GM13976 (cell line): ENCODE results near the gene BCL10.

ENCODE experiments used
- DNase-seq: peaks from one replicate; pipeline ENCODE4 v3.0.0; 2012; ENCODE audit warnings: low spot score
- in situ Hi-C: fragments of 300-500 bp; cut with MboI; formaldehyde crosslinking; loops from one replicate; pipeline ENCODE4 v1.12.0; 2022; ENCODE audit warnings: low sequenced_read_pairs, mixed read lengths, inconsistent platforms; ENCODE audit not compliant: unreplicated experiment
- TF ChIP-seq, protein P1 (sequence below): IDR thresholded peaks from 2 replicates; pipeline ENCODE4 v1.5.1; 2012; ENCODE audit warnings: borderline replicate concordance, mild to moderate bottlenecking; ENCODE audit not compliant: insufficient read depth; ENCODE audit errors: extremely low read depth, missing control alignments, control extremely low read depth

BCL10 gene

DNA sequence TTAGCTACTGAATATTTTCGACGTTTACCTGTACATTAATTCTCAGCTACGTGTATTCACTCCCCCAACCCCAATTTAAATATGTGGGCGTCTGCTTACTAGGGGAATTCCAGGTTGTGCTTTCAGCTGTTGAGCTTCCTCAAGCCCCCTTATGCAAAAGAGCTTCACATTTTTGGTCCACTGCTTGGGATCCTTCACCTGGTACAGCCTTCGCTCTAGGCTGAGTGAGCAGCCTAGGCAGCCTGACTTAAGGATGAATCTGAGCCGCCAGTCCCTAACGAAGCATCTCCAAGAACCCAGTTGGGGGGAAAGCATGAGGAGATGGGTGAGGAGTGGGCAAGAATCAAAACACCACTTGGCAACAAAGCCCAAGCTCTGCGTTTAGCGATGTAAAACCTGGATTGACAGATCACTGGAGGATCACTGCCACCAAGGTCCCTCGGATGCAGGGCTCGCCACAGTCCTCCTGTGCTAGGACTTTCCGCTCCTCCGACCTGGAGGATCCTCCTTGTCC, 674 bp downstream of the BCL10 start:
- in situ Hi-C loops, result no loop called here
- TF ChIP-seq, protein P1, sequence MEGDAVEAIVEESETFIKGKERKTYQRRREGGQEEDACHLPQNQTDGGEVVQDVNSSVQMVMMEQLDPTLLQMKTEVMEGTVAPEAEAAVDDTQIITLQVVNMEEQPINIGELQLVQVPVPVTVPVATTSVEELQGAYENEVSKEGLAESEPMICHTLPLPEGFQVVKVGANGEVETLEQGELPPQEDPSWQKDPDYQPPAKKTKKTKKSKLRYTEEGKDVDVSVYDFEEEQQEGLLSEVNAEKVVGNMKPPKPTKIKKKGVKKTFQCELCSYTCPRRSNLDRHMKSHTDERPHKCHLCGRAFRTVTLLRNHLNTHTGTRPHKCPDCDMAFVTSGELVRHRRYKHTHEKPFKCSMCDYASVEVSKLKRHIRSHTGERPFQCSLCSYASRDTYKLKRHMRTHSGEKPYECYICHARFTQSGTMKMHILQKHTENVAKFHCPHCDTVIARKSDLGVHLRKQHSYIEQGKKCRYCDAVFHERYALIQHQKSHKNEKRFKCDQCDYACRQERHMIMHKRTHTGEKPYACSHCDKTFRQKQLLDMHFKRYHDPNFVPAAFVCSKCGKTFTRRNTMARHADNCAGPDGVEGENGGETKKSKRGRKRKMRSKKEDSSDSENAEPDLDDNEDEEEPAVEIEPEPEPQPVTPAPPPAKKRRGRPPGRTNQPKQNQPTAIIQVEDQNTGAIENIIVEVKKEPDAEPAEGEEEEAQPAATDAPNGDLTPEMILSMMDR, result no peak
- peak; percentile 47 for DNase-seq

GRCh38 chr1:85274969-85275453, 1.4 kb downstream of the BCL10 start:
- in situ Hi-C loops, result no loop called here
- TF ChIP-seq, protein P1, result no peak
- DNase-seq, result no peak

GRCh38 chr1:85273397-85273796, 3.0 kb downstream of the BCL10 start:
- no peak for DNase-seq
- TF ChIP-seq, protein P1, result no peak
- in situ Hi-C loops, result no loop called here

DNA sequence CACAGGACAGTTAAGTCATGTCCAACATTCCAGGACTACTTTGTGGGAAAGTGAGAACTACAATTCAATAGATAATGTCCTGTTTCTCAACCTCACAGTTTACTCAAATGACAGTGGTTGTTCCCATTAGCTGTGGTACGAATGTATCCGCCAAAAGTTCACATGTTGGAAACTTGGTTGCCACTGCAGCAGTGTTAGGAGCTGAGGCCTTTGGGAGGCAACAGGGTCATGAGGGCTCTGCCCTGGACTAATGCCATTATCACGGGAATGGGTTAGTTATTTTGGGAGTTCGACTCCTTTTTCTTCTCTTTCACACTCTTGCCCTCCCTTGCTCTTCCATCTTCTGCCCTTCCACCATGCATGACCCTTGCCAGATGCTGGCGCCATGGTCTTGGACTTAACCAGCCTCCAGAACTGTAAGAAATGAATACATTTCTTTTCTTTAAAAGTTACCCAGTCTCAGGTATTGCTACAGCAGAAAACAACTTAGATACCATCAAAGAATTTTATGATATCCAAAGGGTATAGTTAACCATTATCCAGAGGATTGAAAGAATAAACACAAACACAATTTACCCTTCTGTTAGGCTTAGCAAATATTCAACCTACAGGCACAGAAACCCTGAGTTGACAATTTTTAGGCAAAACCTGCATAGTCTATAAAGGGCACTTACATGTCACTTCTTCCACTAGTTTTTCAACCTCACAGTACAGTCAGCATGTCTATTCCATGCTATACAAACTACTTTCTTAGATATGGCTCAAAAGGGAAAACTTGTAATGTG, 7.4 kb downstream of the BCL10 start:
- DNase-seq, result no peak
- TF ChIP-seq, protein P1, result no peak
- in situ Hi-C loops, result no loop called here

- TF ChIP-seq, protein P1, result no peak
- in situ Hi-C loops, result no loop called here
- DNase-seq, result no peak
Measured at GRCh38 chr1:85267313-85267712, 9.1 kb downstream of the BCL10 start.

DNA sequence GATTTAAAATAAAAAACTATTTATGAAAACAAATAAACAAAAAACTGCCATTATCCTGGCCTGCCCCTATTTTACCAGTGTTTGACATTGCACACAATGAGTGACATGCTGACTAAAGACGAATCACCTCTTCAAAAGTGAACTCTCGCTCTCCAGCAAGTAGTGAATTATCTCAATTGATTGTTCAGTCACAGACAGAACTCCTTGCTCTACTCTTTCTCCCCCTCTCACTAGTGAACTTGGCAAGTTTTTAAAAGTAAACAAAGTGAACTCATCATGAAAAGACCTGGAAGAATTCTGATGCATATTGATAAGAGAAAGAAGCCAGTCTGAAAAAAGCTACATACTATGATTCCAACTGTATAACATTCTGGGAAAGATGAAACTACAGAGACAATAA, 12.3 kb downstream of the BCL10 start:
- TF ChIP-seq, protein P1, result no peak
- no peak for DNase-seq
- in situ Hi-C loops, result no loop called here
